IPS-20b (cell line): Measurements from ENCODE around the gene NR3C1.
"Not testable (repeated sequence)": the region's sequence is repeated elsewhere in the genome, so short reads cannot be mapped to it uniquely, and the experiment has no call there.

Source experiments
- H3K27ac ChIP-seq: one replicate; pipeline ENCODE4 v1.5.1; 2013; ENCODE audit warnings: low read length
- H3K27me3 ChIP-seq: 2 replicates; pipeline ENCODE4 v1.6.1; 2013; ENCODE audit warnings: mild to moderate bottlenecking, low read length, inconsistent platforms; ENCODE audit not compliant: insufficient read depth
- H3K36me3 ChIP-seq: 2 replicates; pipeline ENCODE4 v1.6.1; 2013; ENCODE audit warnings: low read depth, mild to moderate bottlenecking, inconsistent platforms, low read length, moderate library complexity; ENCODE audit not compliant: insufficient read depth
- H3K4me1 ChIP-seq: 2 replicates; pipeline ENCODE4 v1.6.1; 2013; ENCODE audit warnings: mild to moderate bottlenecking, control low read depth, inconsistent platforms, low read length, moderate library complexity; ENCODE audit not compliant: insufficient read depth
- H3K4me3 ChIP-seq: 2 replicates; pipeline ENCODE4 v1.5.1; 2013; ENCODE audit warnings: mild to moderate bottlenecking, low read length, inconsistent platforms
- H3K9ac ChIP-seq: 2 replicates; pipeline ENCODE4 v1.6.1; 2013; ENCODE audit warnings: low read depth, mild to moderate bottlenecking, inconsistent platforms, low read length, moderate library complexity
- H3K9me3 ChIP-seq: 2 replicates; pipeline ENCODE4 v1.6.1; 2013; ENCODE audit warnings: mild to moderate bottlenecking, low read depth, low read length, inconsistent platforms; ENCODE audit not compliant: insufficient read depth

The NR3C1 gene

GRCh38 chr5:143340891-143341685 is 62.4 kb downstream of the NR3C1 start:
- Histone ChIP-seq H3K9me3 (no peaks in the 10 kb centered on the region), H3K4me1 (0 out of 2 replicates have a peak, but pooled peaks cover 3% of the 10 kb centered on the region), H3K4me3 (no peak overlapping the region), H3K27me3 (no peaks in the 10 kb centered on the region), H3K36me3 (no peaks in the 10 kb centered on the region), H3K27ac (no peak overlapping the region), H3K9ac (no peak overlapping the region)

DNA sequence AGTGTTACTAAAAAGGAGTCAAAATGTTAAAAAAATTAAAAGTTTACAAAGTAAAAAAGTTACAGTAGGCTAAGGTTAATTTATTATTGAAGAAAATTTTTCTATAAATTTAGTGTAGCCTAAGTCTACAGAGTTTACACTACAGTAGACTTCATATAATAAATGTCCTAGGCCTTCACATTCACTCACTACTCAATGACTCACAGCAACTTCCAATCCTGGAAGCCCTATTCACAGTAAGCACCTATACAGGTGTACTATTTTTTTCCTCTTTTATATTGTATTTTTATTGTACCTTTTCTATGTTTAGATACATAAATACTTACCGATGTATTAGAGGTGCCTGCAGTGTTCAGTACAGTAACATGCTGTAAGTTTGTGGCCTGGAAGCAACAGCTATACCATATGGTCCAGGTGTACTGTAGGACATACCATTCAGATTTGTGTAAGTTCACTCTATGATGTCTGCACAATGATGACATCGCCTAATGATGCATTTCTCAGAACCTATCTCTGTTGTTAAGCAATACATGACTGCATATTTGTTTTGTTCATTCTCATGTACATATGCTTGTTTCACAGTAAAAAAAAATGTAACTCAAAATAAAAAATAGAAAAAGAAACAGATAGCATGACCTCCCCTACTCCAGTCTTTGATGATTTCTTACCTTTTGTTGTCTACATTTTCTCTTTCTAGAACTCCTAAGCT is 64.7 kb downstream of the NR3C1 start:
- no peak overlapping the region for H3K27ac ChIP-seq
- no peaks in the 10 kb centered on the region for H3K9me3 ChIP-seq
- no peaks in the 10 kb centered on the region for H3K27me3 ChIP-seq
- H3K36me3 ChIP-seq: no peaks in the 10 kb centered on the region
- no peak overlapping the region for H3K4me3 ChIP-seq
- H3K9ac ChIP-seq: no peak overlapping the region
- H3K4me1 ChIP-seq: 0 out of 2 replicates have a peak, but pooled peaks cover 3% of the 10 kb centered on the region

- Histone ChIP-seq H3K9me3 (no peaks in the 10 kb centered on the region), H3K27me3 (no peaks in the 10 kb centered on the region), H3K27ac (no peak overlapping the region), H3K9ac (no peak overlapping the region), H3K4me1 (0 out of 2 replicates have a peak, but pooled peaks cover 3% of the 10 kb centered on the region), H3K36me3 (no peaks in the 10 kb centered on the region), H3K4me3 (no peak overlapping the region)
These were observed 65.5 kb downstream of the NR3C1 start for GRCh38 chr5:143337946-143338345.

- Histone ChIP-seq H3K9me3 (no peaks in the 10 kb centered on the region), H3K4me1 (0 out of 2 replicates have a peak, but pooled peaks cover 3% of the 10 kb centered on the region), H3K9ac (no peak overlapping the region), H3K27me3 (no peaks in the 10 kb centered on the region), H3K4me3 (no peak overlapping the region), H3K27ac (no peak overlapping the region), H3K36me3 (no peaks in the 10 kb centered on the region)
These were observed 67.0 kb downstream of the NR3C1 start for GRCh38 chr5:143336485-143336884.

DNA sequence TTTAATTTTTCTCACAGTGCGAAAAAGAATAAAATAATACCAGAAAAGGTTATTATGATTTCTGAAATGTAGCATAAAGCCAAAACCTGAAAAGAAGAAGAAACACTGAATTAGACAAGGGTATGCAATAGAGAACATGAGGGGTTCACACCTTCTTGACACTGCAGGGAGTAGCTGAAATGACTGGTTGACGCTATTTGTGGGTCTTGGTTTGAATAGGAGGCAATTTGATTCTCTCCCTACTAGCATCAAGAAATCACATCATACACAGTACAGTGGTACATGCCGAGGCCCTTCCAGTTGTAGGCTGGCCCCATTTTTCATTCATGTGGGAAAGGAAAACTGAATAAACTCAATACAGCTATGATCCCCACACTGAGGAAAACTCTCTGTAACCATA is 68.6 kb downstream of the NR3C1 start:
- Histone ChIP-seq H3K27ac (no peak overlapping the region), H3K36me3 (no peaks in the 10 kb centered on the region), H3K4me3 (no peak overlapping the region), H3K9ac (no peak overlapping the region), H3K27me3 (no peaks in the 10 kb centered on the region), H3K9me3 (no peaks in the 10 kb centered on the region), H3K4me1 (0 out of 2 replicates have a peak, but pooled peaks cover 3% of the 10 kb centered on the region)

DNA sequence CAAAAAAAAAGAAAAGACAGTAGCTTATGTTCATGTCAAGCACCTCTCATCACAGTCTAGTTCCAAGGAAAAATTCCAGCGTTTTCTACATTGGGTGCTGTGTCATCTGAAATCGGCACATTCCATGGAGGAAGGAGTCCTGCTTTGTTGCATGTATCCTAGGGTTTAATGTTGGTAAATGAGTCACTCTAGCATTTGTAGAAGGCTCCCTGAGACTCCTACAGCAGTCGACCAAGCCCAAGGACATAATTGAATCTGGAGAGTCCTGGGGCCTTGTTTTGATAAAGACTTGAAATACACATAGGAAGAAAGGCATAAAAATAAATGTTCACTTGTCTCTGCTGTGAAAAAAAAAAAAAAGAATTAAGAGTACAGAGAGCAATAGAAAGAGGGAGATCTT is 69.1 kb downstream of the NR3C1 start:
- not testable (repeated sequence) for H3K9ac ChIP-seq, H3K4me3 ChIP-seq, H3K9me3 ChIP-seq, H3K36me3 ChIP-seq, H3K27me3 ChIP-seq, H3K27ac ChIP-seq, H3K4me1 ChIP-seq

GRCh38 chr5:143331956-143332355 is 71.5 kb downstream of the NR3C1 start:
- Histone ChIP-seq H3K27ac (no peak overlapping the region), H3K36me3 (no peaks in the 10 kb centered on the region), H3K9me3 (0 out of 2 replicates have a peak, but pooled peaks cover 9% of the 10 kb centered on the region), H3K9ac (no peak overlapping the region), H3K27me3 (no peaks in the 10 kb centered on the region), H3K4me1 (no peaks in the 10 kb centered on the region), H3K4me3 (no peak overlapping the region)

GRCh38 chr5:143329843-143330242 is 73.6 kb downstream of the NR3C1 start:
- no peak overlapping the region for H3K9ac ChIP-seq
- no peak overlapping the region for H3K4me3 ChIP-seq
- no peaks in the 10 kb centered on the region for H3K4me1 ChIP-seq
- peaks cover 12% of the 10 kb centered on the region; the same call in 1 of the 2 replicates for H3K9me3 ChIP-seq
- H3K36me3 ChIP-seq: no peaks in the 10 kb centered on the region
- no peak overlapping the region for H3K27ac ChIP-seq
- no peaks in the 10 kb centered on the region for H3K27me3 ChIP-seq

DNA sequence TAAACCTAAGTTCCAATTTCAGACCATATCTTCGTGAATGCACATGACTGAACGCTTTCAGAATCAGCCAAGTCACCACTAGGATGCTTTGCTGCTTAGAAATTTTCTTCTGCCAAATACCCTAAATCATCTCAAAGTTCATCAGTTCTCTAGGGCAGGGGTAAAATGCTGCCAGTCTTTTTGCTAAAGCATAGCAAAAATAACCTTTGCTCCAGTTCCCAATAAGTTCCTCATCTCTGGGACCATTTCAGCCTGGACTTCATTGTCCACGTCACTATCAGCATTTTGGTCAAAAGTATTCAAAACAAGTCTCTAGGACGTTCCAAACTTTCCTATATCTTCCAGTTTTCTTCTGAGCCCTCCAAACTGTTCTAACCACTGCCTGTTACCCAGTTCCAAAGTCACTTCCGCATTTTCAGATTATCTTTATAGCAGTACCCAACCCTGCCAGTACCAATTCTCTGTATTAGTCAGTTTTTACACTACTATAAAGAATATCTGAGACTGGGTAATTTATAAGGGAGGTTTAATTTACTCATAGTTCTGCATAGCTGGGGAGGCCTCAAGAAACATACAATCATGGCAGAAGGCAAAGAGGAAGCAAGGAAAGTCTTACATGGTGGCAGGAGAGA is 74.8 kb downstream of the NR3C1 start:
- no peaks in the 10 kb centered on the region for H3K36me3 ChIP-seq
- H3K27ac ChIP-seq: no peak overlapping the region
- H3K9me3 ChIP-seq: peaks cover 12% of the 10 kb centered on the region; the same call in 1 of the 2 replicates
- no peak overlapping the region for H3K9ac ChIP-seq
- H3K4me3 ChIP-seq: no peak overlapping the region
- no peaks in the 10 kb centered on the region for H3K27me3 ChIP-seq
- H3K4me1 ChIP-seq: no peaks in the 10 kb centered on the region

DNA sequence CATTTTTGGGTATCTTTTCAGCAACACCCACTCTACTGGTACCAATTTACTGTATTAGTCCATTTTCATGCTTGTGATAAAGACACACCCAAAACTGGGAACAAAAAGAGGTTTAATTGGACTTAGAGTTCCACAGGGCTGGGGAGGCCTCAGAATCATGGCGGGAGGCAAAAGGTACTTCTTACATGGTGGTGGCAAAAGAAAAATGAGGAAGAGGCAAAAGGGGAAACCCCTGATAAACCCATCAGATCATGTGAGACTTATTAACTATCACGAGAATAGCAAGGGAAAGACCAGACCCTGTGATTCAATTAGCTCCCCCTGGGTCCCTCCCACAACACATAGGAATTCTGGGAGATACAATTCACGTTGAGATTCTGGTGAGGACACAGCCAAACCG is 78.4 kb downstream of the NR3C1 start:
- H3K27ac ChIP-seq, H3K36me3 ChIP-seq, H3K27me3 ChIP-seq, H3K9ac ChIP-seq, H3K4me3 ChIP-seq, H3K4me1 ChIP-seq: not testable (repeated sequence)
- peaks cover 12% of the 10 kb centered on the region; the same call in 1 of the 2 replicates for H3K9me3 ChIP-seq

- H3K4me1 ChIP-seq, H3K27me3 ChIP-seq, H3K36me3 ChIP-seq, H3K9ac ChIP-seq, H3K4me3 ChIP-seq, H3K27ac ChIP-seq: not testable (repeated sequence)
- peaks cover 10% of the 10 kb centered on the region; the same call in 1 of the 2 replicates for H3K9me3 ChIP-seq
These were observed 80.4 kb downstream of the NR3C1 start for GRCh38 chr5:143322931-143323630.
